Myocyte (in vitro differentiated cells): ENCODE results near the gene ADI1. TPM values are rescaled to one million over a fixed set of nuclear protein-coding genes. Genes with fewer than 3 reads are reported as not detected.

Experiments used
- DNase-seq: peaks from one replicate; pipeline ENCODE4 v3.0.0-alpha.2; 2012; ENCODE audit warnings: low read depth
- total RNA-seq: library from RNA; depleted of rRNA; stranded (reverse); fragments of >200 nt; gene quantifications from 2 replicates; pipeline ENCODE4 v1.2.3, GENCODE V29; 2014

The ADI1 gene
- total RNA-seq, 1 donor from 2014 or later = 44.4 TPM

DNA sequence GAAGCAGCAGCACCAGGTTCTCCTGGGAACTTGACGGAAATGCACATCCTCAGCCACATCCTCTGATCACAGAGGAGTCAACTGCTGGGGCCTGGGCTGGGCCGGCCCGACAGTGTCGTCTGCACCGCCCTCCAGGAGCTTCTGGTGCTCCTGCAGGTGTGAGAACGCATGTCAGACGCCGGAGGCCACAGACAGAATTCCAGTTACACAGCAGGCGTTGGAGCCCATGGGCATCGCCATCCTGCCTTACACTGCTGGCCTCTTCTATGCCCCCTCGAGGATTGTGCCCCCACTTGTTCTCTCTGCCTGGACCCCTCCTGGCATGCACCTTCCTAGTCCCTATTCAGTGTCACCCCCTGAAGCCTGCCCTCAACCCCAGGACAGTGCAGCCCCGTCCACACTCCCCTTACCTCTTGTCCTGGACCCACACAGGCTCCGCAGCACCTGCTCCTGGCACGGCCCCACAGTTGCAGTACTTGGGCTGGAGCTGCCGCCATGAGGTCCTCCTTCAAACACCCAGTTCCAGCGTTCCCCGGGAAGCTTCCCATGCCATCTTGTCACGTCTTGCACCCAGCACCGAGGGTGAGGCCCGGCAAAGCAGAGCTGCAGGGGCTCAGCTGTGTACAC lies 37.5 kb downstream of the ADI1 start:
- no peak for DNase-seq

DNA sequence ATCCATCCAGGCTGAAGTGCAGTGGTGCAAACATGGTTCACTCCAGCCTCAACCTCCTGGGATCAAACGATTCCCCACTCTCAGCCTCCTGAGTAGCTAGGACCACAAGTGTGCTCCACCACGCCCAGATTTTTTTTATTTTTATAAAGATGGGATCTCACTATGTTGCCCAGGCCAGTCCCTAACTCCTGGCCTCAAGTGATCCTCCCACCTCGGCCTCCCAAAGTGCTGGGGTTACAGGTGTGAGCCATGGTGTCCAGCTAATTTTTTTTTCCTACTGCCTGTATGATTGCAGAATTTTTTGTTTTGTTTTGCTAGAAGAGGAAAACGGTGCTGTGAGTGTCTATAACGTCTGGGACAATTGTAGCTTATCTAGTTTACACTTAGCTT lies 38.3 kb downstream of the ADI1 start:
- DNase-seq = no peak

DNA sequence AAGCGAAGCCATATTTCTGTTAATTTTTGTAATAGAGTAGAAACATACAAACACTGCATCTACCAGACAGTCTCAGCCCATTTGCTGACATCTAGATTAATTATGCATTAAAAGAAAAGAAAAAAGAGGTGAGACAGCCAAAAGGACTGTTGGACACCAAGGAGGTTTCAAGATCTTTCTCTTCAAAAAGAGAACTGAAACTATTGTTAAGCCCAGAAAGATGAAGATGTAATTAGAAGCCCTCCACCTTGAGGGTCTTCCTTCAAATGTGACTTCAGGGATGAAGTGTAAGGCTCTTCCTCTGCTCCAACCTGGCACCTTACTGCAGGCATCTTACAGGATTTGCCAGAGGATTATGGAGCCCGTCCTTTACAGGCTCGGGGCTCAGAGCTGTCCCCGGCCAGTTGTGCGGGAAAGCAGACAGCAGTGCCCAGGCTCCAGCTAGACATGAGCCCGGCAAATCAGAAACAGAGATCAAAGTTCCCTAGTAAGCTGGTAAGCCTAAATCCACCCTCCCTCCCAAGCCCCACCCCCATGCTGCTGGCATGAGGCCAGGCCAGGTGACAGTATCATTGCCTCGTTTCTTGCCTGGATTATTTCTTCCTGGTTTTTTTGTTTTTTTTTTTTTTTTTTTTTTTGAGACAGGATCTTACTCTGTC lies 38.9 kb downstream of the ADI1 start:
- no peak for DNase-seq

DNA sequence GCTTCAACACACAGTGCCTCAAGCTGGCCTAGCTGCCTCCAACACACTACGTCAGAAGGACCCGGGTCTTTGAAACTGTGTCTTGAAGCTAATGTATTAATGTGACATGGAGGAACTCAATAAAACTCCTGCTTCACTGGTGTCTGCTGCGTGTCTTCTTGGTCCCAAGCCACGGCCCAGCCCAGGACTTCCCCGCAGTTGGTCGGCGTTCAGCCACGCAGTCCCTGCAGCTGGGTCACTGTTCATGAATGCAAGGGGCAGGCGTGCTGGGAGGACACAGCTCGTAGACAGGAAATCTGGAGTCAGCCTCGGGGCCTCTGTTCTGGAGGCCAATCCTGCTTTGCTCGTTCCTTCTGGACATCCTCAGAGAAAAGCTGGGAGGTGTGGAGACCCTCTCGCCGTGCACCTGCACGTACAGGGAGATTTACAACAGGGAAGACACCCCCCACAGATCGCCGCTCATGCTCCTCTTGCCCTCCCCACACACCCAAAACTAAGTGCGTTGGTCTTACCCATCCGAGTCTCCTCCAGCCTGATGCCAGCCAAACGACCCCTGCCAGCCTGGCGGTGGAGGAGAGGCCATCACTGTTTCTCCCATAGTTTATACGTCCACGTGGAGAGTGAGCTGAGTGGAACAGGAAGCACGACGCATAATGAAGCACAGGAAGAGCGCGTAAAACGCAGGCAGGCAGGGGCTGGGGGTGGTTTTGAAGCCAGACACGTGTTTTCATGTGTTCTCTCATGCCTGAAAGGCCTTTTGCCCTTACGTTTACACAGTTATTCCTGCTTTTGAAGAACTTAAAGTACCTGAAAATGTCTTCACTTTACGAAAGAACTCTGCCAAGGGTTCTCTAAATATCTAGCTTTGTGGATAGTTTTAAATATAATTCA lies 39.7 kb downstream of the ADI1 start:
- DNase-seq = no peak

DNA sequence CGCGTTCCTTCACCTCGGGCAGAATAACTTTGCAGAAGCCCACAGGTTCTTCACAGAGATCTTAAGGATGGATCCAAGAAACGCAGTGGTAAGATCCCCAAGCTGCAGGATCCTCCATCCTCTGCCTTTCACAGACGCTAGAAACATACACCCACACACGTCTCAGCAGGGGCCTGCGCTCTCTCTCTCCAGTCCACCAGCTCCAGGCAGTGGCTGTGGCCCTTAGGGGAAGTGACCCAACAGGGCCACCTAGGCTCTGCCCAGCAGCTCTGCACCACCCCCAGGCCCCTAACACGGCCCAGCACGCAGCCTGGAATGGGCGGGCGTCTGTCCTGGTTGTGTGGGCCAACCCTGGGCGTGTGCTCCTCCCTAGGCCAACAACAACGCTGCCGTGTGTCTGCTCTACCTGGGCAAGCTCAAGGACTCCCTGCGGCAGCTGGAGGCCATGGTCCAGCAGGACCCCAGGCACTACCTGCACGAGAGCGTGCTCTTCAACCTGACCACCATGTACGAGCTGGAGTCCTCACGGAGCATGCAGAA lies 40.4 kb downstream of the ADI1 start:
- DNase-seq = no peak

DNA sequence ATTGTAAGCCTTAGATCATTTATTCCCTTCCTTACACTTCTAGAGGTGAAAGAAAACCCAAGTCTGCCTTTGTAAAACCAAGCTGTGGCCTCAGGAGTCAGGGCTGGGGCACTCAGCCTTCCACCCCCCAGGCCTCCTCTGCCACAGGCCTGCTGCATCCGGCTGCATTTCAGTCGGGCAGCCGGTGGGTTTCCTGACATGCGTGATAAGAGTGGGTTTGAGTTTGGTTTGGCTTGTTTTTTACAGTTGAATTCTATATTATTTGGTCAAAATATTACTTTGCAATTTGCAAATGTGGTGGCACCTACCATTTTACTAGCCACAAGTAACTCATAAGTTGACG lies 42.4 kb downstream of the ADI1 start:
- no peak for DNase-seq

DNA sequence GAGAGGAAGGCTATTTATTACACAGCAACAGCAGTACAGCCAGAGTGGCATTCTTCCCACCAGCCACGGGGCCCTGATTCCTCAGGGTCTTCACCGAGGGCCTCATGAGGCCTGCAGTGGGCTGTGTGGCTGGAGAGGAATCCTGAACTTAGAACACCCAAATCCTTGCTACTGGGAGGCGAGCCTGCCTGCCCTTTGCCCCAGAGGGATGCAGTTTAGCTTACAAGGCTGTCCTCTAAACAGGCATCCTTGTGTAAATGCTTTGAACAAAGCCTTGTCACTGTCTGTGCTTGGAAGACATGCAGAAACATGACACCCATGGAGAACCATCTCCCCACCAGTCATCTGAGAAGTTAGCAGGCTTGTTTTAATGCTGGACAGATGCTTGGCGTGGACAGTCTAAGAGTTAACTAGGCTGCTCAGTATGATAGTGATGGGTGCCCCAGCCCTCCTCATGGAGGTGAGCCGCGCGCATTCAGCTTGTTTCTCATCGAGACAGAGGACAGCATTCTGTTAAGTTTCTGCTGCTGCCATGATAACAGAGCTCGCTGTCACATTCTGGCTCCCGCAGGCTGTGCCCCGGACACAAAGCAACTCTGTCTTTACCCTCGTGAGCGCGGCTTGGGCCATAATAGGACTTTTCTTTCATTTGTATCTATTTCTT lies 42.9 kb downstream of the ADI1 start:
- peak; percentile 82 for DNase-seq

DNA sequence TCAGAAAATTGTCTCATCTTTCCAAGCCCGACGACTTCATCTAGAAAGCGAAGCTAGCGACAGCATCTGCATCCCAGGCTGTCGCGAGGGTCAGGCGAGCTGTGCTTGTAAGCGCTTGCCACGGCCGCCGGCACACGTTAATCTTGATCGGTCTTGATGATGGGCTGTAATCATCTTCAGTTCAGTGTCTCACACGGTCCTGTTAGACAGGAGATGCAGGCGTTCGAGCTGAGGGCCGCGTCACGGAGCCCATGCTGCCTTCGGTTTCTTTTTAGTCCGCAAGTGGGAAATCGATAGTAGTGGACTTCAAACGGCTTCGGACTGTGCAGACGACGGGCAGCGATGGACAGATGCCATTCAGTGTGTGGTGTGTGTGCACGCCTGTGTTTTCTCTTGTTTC lies 43.6 kb downstream of the ADI1 start:
- no peak for DNase-seq

DNA sequence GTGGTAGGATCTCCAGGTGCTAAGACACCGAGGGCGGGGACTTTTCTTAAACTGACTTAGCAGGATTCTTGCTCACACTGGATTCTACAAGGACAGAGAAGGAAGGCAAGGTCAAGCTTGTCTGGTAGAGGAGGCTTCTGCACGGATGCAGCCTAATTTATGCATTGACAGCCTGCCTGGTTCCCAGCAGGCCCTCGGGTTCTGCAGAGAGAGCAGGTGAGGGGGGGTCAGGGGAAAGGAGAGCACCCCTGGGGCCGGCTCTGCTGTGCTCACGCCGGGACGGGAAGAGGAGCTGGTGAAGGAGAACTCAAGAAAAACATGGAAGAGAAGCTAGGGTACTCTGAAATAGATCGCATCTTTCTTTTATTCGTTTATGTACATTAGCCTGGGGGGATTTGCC lies 46.4 kb downstream of the ADI1 start:
- DNase-seq = no peak

DNA sequence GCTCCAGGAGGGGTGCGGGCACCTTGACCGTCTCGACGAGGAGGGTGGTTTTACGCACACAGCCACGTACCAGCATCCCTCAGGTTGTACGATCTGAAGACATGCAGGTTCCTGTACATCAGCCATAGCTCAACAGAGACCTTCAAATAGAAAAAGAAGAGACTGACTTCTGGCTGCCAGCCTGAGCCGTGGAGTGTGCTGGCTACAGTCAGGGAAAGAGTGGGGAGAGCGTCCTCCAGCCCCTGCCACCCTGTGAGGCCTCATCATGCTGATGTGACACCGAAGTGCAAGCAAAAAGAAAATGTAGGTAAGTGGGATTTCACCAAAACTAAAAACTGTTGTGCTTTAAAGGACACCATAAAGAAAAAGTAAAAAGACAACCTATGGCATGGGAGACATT lies 47.0 kb downstream of the ADI1 start:
- no peak for DNase-seq

DNA sequence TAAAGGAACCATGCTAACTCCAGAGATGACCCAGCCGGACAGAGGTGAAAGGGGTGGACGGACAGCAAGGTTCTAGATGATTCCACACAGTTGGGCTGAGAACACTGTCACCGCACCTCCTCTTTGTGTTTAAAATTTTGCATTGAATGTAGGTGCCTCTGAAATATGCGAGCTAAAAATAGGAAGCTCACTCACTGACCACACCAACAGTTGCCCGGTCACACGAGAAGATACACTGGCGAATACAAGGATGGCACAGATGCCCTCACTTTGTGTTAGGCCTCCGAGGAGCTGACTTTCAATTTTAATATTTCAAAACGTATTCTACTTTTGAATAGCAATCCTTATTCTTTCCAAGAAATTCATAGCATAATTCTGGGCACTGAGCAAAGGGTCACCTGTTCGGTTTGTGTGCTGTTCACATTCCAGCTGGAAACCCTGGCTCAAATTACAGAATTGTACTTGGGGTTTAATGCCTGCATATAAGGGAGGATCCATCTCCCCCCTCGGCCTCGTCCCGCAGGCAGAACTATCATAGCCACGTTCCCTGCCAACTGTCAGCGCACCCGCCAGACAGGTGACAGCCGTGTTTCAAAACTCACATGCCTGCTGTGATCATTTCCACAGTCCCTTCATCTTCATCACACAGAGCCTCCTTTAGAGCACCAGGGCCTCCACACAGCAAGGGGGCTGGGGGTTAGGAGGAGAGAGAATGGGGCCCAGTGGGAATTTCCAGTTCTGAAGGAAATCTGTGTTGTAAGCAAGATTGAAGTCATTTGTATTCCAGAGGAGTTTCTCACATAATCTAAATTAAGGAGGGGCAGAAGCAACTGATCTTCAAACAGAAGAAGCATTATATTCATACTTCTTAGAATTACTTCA lies 48.2 kb downstream of the ADI1 start:
- peak; percentile 89 for DNase-seq

DNA sequence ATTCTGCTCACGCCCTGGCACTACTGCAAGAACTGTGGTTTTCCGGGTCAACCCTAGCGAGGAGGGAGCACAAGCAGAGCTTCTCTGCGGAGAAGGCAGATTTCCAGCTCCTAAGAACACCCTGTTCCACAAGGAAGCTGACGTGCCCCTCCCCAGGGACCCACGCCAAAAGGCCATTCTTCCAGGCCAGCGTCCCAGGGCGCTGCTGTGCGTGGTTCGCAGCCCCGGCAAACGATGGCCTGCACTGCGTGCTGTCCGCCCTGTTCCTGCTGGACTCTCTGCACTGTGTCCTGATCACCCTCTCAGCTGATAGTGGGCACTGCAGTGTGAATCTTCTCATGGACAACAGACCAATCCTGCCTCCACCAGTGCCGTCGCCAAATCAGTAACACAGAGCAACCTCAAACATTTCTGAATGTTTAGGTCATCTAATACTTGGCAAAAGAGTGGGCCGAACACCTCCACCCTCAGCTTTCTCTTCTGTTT lies 49.1 kb downstream of the ADI1 start:
- DNase-seq = peak; percentile 91

DNA sequence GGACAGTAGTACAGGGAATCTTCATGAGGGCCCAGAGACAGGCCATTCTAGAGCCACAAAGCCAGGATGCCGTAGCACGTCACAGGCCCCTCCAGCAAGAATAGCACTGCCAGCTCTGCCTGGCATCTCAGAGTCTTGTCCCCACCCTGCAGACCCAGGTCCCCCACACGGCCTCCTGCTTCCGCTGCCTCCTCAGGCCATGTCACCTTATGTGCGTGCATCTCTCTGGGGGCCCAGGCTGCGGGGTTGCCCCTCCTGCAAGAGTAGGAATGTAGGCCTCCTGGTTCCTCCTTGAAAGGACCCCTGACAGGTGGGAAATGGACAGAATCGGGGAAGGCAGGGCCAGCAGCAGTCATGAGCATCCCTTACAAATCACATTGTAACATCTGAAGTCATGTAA lies 49.8 kb downstream of the ADI1 start:
- no peak for DNase-seq

DNA sequence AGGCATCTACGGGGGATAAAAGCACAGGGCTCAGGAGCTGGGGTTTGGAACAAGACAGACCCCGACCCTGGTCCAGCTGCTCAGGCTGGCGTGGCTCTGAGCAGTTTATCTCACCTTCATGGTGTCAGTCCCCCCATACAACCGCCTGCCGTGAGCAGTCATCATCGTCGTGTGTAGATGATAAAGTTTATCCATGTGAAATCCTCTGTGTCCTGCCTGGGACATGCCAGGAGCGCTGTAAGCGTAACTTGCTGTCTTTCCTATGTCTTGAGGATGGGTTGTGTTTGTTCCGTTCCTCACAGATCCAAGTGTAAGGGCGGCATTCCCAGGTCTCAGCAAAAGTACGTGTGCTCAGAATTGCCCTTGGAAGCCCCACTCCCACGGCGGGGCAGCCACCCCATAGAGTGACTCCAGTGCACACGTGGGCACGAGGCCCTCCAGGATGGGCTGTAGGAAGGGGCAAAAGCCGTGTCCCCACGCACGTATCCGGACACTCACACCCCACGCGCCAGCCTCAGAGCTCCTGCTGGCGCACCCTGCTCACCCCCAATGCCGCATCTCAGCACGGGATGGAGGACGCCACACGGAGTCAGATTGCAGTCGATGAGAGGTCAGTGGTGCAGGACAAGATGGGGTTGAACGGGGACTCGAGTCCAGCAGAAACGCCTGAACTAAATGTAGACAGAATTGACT lies 50.9 kb downstream of the ADI1 start:
- no peak for DNase-seq

DNA sequence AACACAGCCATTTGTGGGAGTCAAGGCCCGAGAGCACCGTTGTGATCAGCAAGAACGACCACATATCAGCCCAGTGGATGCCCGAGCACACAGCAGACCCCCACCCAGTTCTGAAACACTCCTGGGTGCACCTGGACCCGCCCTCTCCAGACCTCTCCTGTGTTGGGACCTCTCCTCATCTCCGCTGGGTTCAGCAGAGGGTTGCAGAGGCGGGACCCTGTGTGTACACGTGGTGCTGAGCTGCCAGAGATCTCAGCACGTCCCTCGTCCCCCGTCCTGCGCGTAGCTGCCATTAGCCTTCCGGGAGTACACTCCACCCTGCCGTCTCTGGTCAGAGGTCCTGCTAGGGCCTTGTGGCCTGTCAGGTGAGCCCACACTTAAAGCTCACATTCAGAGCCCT lies 51.7 kb downstream of the ADI1 start:
- no peak for DNase-seq

DNA sequence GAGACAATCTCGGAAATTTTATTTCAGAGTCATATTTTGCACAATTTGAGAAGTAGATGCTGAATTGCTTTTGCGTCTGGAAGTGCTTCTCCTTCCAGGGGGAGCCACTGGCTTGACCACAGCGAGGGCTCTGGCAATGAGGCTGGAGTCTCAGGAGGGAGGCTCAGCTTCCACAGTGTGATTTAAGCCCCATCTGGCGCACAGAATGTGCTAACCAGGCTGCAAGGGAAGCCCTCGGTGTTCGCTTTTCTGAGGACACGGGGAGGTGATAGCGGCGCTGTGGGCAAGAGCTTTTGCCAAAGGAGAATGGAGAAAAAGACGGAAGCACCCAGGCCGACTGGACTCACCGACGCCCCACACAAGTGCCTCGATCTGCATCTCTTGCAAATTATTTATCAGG lies 52.4 kb downstream of the ADI1 start:
- DNase-seq = no peak

DNA sequence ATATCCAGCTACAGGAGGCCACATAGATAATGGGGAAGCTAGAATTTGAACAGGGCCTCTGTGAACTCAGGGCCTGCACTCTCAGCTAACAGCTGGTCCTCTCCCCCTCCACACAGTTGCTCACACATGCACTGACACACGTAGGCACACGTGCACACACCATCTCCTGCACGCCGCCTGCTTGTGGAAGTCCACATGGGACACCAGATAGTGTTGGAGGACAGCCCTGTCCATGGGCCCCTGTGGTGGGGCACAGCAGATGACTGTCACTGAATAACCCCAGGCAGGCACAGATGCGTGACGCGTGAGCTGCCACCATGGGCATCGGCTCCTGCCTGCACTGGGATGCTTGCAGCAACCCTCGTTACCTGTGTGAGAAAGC lies 52.9 kb downstream of the ADI1 start:
- no peak for DNase-seq

DNA sequence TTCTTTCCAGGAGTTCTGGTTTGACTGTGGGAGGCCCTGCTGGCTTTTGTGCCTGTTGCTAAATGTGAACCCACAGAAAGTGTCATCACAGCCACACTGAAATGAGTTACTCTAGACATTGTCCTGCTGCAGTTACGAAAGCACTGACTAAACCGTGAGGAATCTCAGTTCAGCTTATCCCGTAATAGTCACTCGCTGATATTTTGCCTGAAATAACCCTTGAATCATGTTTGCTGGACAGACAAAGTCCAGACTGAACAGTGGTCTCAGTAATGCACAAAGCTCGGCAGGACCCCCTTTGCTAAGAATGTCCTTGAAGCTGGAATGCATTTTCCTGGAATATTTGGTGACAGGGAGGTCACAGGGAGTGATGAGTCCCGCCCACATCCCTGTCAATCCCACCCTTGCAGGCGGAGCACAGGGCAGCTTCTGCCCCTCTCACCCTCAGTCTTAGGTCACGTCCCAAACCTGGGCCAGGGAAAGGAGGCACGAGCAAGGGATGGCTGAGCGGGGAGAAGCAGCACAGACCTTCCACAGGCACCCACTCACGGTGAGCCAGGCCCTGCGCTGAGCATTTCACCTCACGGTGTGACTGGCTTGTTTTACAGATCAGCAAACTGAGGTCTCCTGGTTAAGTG lies 53.4 kb downstream of the ADI1 start:
- peak; percentile 90 for DNase-seq

DNA sequence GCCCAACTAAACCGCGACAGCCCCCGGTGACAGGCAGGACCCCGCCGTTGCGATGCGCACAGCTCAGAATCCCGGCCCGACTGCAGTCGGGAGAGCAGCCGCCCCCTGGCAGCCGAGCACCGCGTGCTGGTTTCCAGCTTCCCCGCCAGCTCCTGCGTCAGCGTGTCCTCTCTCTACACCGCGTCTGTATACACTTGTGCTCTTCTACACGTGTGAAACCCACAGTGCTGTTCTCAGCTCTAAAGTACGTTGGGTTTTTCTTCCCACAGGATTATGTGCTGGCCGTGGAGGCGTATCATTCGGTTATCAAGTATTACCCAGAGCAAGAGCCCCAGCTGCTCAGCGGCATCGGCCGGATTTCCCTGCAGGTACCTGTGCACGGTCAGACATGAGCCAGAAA lies 54.0 kb downstream of the ADI1 start:
- DNase-seq = peak; percentile 76
